Brain microvascular endothelial cell (primary cell): ENCODE data around the gene ABCC1.

ENCODE experiments used
- DNase-seq: peaks from one replicate; pipeline ENCODE4 v3.0.0-alpha.2; 2020
- H3K27ac ChIP-seq: fragments of 250-450 bp; sonication (Bioruptor Pico); 2 replicates; pipeline ENCODE4 v1.5.1; 2020; ENCODE audit warnings: mild to moderate bottlenecking, moderate library complexity
- H3K27me3 ChIP-seq: fragments of 250-450 bp; sonication (Bioruptor Pico); replicated peaks from 2 replicates; pipeline ENCODE4 v1.5.1; 2020; ENCODE audit warnings: mild to moderate bottlenecking
- H3K36me3 ChIP-seq: fragments of 250-450 bp; sonication (Bioruptor Pico); replicated peaks from 2 replicates; pipeline ENCODE4 v1.5.1; 2020; ENCODE audit warnings: mild to moderate bottlenecking
- H3K4me3 ChIP-seq: 2 replicates; pipeline ENCODE4 v1.5.1; 2011; ENCODE audit warnings: low read depth, mild to moderate bottlenecking, control low read depth, low read length, moderate library complexity
- in situ Hi-C: cut with HindIII; loops from 2 replicates; pipeline ENCODE4 v1.10.0; 2017; ENCODE audit warnings: low sequenced_read_pairs, low pct_ligation_motif_present
- TF ChIP-seq, protein P1 (sequence below): IDR thresholded peaks from 2 replicates; pipeline ENCODE4 v1.5.1; 2011; ENCODE audit warnings: low read depth, mild to moderate bottlenecking, moderate library complexity, low read length, control low read depth, inconsistent platforms; ENCODE audit errors: missing control alignments

Gene ABCC1

GRCh38 chr16:16021988-16022682 lies 72.7 kb downstream of the ABCC1 start:
- no peaks in the 10 kb centered on the region for H3K27me3 ChIP-seq
- TF ChIP-seq, protein P1, sequence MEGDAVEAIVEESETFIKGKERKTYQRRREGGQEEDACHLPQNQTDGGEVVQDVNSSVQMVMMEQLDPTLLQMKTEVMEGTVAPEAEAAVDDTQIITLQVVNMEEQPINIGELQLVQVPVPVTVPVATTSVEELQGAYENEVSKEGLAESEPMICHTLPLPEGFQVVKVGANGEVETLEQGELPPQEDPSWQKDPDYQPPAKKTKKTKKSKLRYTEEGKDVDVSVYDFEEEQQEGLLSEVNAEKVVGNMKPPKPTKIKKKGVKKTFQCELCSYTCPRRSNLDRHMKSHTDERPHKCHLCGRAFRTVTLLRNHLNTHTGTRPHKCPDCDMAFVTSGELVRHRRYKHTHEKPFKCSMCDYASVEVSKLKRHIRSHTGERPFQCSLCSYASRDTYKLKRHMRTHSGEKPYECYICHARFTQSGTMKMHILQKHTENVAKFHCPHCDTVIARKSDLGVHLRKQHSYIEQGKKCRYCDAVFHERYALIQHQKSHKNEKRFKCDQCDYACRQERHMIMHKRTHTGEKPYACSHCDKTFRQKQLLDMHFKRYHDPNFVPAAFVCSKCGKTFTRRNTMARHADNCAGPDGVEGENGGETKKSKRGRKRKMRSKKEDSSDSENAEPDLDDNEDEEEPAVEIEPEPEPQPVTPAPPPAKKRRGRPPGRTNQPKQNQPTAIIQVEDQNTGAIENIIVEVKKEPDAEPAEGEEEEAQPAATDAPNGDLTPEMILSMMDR = no peak
- peak overlapping the region; percentile 75 for H3K27ac ChIP-seq
- DNase-seq = peak; percentile 97
- H3K4me3 ChIP-seq = no peak overlapping the region
- in situ Hi-C loops = no loop called here
- peaks cover 16% of the 10 kb centered on the region for H3K36me3 ChIP-seq

DNA sequence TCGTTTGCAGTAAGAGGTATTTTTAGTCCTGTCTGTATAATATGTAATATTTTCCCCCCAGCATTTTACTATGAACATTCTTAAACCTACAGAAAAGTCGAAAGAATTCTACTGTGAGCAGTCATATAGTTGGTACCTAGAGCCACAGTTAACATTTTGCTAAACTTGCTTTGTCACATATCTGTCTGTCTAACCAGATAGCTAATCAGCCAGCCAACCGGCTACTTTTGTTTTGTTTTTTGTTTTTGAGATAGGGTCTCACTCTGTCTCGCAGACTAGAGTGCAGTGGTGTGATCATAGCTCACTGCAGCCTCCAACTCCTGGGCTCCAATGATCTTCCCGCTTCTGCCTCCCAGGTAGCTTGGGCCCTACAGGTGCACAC lies 73.3 kb downstream of the ABCC1 start:
- Histone ChIP-seq H3K27me3 (no peaks in the 10 kb centered on the region), H3K4me3 (no peak overlapping the region), H3K36me3 (peaks cover 12% of the 10 kb centered on the region), H3K27ac (peak overlapping the region; percentile 75)
- in situ Hi-C loops = no loop called here
- no peak for DNase-seq
- TF ChIP-seq, protein P1 = no peak

- peak; percentile 93 for DNase-seq
- Histone ChIP-seq H3K4me3 (no peak overlapping the region), H3K36me3 (peaks cover 2% of the 10 kb centered on the region), H3K27ac (peak overlapping the region; percentile 96), H3K27me3 (no peaks in the 10 kb centered on the region)
- TF ChIP-seq, protein P1 = peak; percentile 14
- in situ Hi-C loops = no loop called here
Measured at GRCh38 chr16:16025214-16025968, 76.0 kb downstream of the ABCC1 start.

- H3K27me3 ChIP-seq = no peaks in the 10 kb centered on the region
- H3K4me3 ChIP-seq = no peak overlapping the region
- no peak overlapping the region for H3K27ac ChIP-seq
- no peak for DNase-seq
- peaks cover 3% of the 10 kb centered on the region for H3K36me3 ChIP-seq
- TF ChIP-seq, protein P1 = no peak
- in situ Hi-C loops = no loop called here
Measured at GRCh38 chr16:16027728-16028310, 78.4 kb downstream of the ABCC1 start.

- peaks cover 3% of the 10 kb centered on the region for H3K36me3 ChIP-seq
- no peak overlapping the region for H3K27ac ChIP-seq
- no peak overlapping the region for H3K4me3 ChIP-seq
- TF ChIP-seq, protein P1 = no peak
- DNase-seq = no peak
- no peaks in the 10 kb centered on the region for H3K27me3 ChIP-seq
- in situ Hi-C loops = no loop called here
Measured at GRCh38 chr16:16028311-16028999, 79.0 kb downstream of the ABCC1 start.
